SIG-M5 treated with dmso at 0.1 percent for 504 hours (cell line): ENCODE data around the gene VWF.
"Not testable (repeated sequence)": the region's sequence is repeated elsewhere in the genome, so short reads cannot be mapped to it uniquely, and the experiment has no call there.

Experiments used
- DNase-seq: peaks from one replicate; lab custom pipeline; 2025; ENCODE audit not compliant: unreplicated experiment; lab: John Stamatoyannopoulos, UW

VWF gene

GRCh38 chr12:6040815-6041214 is 83.7 kb downstream of the VWF start:
- DNase-seq, result no peak

DNA sequence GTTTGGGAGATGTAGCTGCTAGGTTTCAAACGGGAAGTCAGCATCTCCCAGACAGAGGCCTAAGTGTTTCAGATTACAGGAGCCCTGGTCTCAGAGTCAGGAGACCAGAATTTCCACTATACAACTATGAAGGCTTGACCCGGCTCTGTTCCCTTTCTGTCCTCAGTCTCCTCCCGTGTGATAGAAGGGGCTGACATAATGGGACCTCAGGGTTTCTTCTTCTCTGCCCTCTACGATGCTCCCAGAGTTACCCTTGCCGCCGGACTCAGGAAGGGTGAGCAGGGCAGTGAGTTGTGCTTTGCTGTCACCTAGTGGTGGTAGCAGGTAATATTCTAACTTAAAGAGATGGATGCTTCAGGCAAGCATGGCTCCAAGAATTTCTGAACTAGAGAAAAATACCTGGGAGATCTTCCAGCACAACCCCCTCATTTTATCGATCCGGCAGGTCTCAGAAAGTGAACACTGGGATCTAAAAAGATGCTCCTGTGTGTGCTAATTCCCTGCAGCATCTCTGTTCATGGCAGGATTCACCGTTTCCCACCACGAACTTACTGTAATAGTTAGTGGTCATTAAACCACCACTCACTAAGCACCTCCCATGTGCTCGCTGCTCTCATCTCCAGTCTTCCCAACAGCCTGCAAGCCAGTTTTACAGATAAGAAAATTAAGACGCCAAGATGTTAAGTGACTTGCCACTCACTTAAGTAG is 84.4 kb downstream of the VWF start:
- peak; percentile 77 for DNase-seq

DNA sequence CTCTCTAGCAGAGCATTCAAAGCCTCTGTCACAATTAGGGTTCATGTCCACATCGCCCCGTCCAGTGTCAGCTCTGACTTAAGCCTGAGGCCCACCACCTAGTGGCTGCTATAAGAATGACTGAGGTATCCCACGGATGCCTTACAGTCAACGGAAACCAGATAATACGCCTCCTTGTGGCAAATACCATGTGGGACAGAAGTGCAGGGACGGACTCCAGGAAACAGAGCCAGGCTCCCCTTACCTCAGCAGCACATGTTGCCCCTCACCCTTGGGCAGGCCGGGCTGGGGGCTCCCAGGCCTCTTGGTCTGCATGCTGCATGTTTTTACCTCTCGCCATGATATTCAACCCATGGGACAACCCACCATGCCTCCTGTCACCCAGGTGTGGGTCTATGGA is 86.3 kb downstream of the VWF start:
- peak; percentile 88 for DNase-seq

DNA sequence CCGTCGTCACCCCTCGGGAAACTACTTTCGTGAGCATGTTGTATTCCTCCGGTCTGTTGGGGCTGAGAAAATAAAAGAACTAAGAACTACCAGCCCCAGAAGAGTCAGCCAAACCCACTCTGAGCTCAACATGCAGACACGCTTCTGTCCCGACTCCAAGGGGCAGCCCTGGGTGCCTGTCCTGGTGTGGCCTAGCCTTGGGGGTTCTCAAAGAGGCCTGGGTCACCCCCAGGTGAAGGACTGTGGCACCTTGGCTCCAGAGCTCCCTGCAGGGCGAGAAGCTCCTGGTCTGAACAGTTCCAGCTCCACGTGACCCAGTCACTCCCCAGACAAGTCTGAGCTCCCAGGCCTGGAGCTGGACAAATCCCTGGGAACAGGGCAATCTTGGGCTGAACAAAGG is 87.0 kb downstream of the VWF start:
- no peak for DNase-seq

DNA sequence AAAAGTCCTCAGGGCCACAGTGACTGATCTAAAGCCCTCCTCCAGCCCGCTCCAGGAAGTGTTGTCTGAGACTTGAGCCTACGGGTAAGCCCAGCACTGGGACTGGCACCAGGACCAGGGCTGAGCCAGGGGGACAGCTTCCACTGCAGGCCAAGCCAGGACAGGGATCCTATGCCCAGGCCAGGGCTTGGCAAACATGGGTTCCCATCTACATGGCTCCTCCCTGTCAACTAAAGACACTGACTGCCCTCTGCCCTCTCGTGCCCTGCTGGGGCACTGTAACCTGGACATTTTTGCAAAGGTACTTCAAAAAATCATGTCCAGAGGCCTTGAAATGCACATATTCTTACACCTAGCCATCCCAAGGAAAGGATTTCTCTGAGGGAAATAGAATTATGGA is 88.0 kb downstream of the VWF start:
- DNase-seq, result no peak

DNA sequence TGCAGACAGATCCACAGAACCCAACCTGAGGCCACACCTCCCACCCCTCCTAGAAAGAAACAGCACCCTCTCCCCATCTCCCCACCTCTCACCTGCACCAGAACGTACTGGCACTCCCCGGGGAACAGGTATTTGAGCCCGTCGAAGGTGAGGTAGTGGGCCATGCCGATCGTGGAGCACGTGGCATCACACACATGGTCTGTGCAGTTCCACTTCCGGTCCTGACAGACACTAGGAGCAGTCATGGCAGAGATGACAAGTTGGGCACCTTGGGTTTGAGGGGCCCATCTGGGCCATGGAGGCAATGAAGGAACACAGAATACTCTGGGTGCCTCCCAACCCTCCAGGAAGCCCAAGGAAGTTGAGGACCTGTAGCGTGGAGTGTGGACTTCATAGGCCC is 89.9 kb downstream of the VWF start:
- DNase-seq, result no peak

DNA sequence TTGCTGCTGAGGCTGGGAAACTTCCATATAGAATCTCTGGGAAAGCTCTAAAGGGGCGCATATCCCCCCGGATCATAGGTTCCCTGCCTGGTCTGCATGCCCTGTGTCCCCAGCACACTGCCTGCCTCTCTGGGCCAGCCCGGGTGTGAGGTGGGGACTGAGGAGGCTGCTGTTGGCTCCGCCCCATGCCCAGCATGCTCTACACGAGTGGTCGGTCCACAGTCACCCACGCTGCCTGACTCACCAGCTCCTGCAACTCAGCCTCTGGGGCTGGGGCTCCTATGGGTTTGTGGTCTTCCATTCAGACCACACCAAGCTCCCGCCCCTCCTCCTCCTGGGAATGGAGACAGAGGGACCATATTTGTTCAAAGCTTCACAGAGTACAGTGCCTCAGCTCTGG is 90.9 kb downstream of the VWF start:
- DNase-seq, result no peak

DNA sequence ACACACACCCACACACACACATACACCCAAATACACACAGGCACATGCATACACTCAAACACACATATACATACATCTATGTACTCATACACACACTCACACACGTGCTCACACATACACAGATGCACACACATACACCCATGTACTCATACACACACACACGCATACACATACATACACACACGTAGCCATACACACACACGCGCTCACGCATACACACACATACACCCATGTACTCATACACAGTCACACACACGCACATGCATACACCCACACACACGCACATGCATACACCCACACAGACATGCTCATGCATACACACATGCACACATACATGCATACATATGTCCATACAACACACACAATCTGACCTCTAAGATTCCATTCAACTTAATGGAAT is 91.7 kb downstream of the VWF start:
- no peak for DNase-seq

GRCh38 chr12:6031001-6031400 is 93.5 kb downstream of the VWF start:
- no peak for DNase-seq

DNA sequence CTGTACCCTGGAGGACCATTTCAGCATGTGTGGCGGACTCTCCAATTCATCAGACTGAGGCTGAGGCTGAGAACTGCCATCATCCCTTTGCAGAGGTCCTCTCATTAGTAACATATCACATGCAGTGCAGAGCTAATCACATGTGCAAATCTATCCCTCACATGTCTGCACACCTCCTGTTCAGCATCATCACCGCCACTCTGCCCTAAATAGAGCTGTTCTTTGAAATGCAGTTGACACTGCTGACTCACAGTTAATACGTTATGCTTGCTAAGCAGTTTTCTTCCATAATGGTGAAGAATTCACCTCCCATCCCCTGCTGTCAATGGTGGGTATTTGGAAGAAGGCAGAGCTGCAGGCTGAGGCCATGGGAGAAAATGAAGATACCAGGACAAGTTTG is 94.4 kb downstream of the VWF start:
- DNase-seq, result no peak

DNA sequence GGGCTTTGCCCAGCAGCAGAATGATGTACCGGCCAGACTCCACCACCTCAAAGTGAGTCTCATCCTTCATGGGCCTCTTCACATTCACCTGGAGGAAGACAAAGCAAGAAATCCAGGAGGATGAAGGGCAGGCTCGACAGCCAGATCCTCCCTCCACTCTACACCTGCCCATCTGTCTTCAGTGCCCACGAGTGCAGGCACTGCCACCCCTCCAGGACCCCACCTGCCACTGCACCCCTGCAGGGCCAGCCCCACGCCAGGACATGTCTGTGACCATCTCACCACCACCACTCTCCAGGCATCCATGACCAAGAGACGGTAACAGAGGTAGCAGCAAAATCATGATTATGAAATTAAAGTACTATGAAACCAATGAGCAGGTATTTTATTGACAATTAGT is 95.1 kb downstream of the VWF start:
- no peak for DNase-seq

GRCh38 chr12:6026998-6027397 is 97.5 kb downstream of the VWF start:
- no peak for DNase-seq

GRCh38 chr12:6025703-6026298 is 98.7 kb downstream of the VWF start:
- DNase-seq, result not testable (repeated sequence)

GRCh38 chr12:6024066-6024465 is 100.4 kb downstream of the VWF start:
- DNase-seq, result not testable (repeated sequence)

GRCh38 chr12:6020930-6021329 is 103.5 kb downstream of the VWF start:
- DNase-seq, result no peak

GRCh38 chr12:6020511-6020910 is 104.0 kb downstream of the VWF start:
- not testable (repeated sequence) for DNase-seq

DNA sequence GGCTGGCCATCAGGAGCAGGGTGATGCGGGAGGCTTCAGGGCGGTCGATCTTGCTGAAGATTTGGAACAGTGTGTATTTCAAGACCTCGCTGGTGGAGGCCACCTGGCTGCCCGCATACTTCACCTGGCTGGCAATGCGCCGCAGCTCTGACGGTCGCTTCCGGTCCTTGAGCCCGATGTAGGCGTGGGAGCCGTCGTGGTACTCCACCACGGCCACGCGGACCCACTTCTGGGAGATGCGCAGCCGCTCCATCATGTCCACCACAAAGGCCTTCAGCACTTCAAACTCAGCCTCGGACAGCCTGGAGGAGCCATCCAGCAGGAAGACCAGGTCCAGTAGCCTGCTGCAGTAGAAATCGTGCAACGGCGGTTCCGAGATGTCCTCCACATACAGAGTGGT is 105.2 kb downstream of the VWF start:
- DNase-seq, result not testable (repeated sequence)

DNA sequence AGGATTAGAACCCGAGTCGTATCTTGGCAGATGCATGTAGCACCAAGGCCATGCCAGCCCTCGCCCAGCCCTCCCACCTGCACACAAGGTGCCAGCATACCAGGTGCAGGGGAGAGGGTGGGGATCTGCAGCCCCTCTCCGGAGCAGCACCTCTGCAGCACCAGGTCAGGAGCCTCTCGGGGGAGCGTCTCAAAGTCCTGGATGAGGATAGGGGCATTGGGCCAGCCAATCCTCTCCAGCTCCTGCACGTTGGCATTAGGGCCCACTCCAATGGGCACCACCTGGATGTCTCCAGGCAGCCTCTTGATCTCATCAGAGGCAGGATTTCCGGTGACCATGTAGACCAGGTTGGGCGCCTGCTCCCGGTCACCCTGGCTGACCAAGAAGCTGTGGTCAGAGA is 106.2 kb downstream of the VWF start:
- DNase-seq, result no peak

GRCh38 chr12:6016756-6017155 is 107.7 kb downstream of the VWF start:
- no peak for DNase-seq

DNA sequence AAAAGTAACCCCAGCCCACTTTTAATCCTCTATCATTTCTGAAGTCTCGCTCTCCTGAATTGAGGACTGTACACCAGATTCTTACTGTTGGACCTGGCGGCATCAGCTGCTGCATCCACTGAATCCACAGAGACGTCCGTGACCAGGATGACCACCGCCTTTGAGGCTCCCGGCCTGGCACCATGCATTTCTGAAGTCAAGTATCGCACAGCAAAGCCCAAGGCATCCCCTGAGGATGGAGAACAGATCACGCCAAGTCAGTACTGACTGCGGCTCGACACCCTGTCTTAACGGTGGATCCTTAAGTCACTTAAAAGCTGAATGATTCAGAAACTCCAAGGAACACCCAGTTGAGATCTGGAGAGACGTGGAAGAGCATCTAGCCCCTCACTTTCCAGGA is 108.5 kb downstream of the VWF start:
- not testable (repeated sequence) for DNase-seq

- DNase-seq, result not testable (repeated sequence)
These were observed 109.2 kb downstream of the VWF start for GRCh38 chr12:6015271-6015670.

GRCh38 chr12:6010631-6011350 is 113.7 kb downstream of the VWF start:
- DNase-seq, result not testable (repeated sequence)
